Glomerular visceral epithelial cell (primary cell): ENCODE results near the gene APLP2.
"Not testable (repeated sequence)": the region's sequence is repeated elsewhere in the genome, so short reads cannot be mapped to it uniquely, and the experiment has no call there.

Experiments used
- DNase-seq: peaks from one replicate; pipeline ENCODE4 v3.0.0-alpha.2; 2016; ENCODE audit errors: extremely low spot score

APLP2 gene

DNA sequence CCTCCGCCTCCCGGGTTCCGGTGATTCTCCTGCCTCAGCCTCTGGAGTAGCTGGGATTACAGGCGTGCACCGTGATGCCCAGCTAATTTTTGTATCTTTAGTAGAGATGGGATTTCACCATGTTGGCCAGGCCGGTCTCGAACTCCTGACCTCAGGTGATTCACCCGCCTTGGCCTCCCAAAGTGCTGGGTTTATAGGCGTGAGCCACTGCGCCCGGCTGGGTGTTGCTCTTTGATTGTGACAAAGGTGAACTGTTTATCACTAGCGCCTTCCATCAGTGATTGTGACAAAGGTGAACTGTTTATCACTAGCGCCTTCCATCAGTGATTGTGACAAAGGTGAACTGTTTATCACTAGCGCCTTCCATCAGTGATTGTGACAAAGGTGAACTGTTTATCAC lies 123.9 kb downstream of the APLP2 start:
- DNase-seq = not testable (repeated sequence)
